Brain pericyte (primary cell): ENCODE data around the gene CSTPP1.

Source experiments
- DNase-seq: peaks from one replicate; pipeline ENCODE4 v3.0.0-alpha.2; 2012; ENCODE audit warnings: low read depth, low spot score

CSTPP1 gene

GRCh38 chr11:47157805-47158204, 221.2 kb downstream of the CSTPP1 start:
- DNase-seq: no peak

- DNase-seq: no peak
These were observed 221.7 kb downstream of the CSTPP1 start for GRCh38 chr11:47158242-47158641.

- no peak for DNase-seq
These were observed 224.2 kb downstream of the CSTPP1 start for GRCh38 chr11:47160753-47161133.

GRCh38 chr11:47161134-47161854, 224.7 kb downstream of the CSTPP1 start:
- DNase-seq: no peak

- DNase-seq: no peak
These were observed 225.3 kb downstream of the CSTPP1 start for GRCh38 chr11:47161890-47162289.

GRCh38 chr11:47162426-47162825, 225.9 kb downstream of the CSTPP1 start:
- no peak for DNase-seq

- no peak for DNase-seq
These were observed 226.6 kb downstream of the CSTPP1 start for GRCh38 chr11:47163193-47163592.

- DNase-seq: no peak
These were observed 227.3 kb downstream of the CSTPP1 start for GRCh38 chr11:47163898-47164297.

- DNase-seq: no peak
These were observed 227.8 kb downstream of the CSTPP1 start for GRCh38 chr11:47164321-47164720.

GRCh38 chr11:47165253-47165840, 228.8 kb downstream of the CSTPP1 start:
- no peak for DNase-seq

GRCh38 chr11:47166368-47166767, 229.8 kb downstream of the CSTPP1 start:
- DNase-seq: no peak

GRCh38 chr11:47171061-47171838, 234.7 kb downstream of the CSTPP1 start:
- DNase-seq: no peak

GRCh38 chr11:47171856-47172255, 235.3 kb downstream of the CSTPP1 start:
- DNase-seq: no peak

GRCh38 chr11:47172740-47173336, 236.3 kb downstream of the CSTPP1 start:
- no peak for DNase-seq

- no peak for DNase-seq
These were observed 239.3 kb downstream of the CSTPP1 start for GRCh38 chr11:47175746-47176327.

GRCh38 chr11:47176328-47177228, 240.0 kb downstream of the CSTPP1 start, which contains the start of gene ARFGAP2:
Gene ARFGAP2, minus strand, starts transcription at chr11:47176879. Its CDS starts 26 bp downstream, at chr11:47176853.
- DNase-seq: peak; percentile 86

- DNase-seq: peak; percentile 45
These were observed 240.8 kb downstream of the CSTPP1 start for GRCh38 chr11:47177229-47177845.

GRCh38 chr11:47177846-47178245, 241.3 kb downstream of the CSTPP1 start:
- DNase-seq: no peak

GRCh38 chr11:47178316-47178715, 241.8 kb downstream of the CSTPP1 start:
- no peak for DNase-seq
